H1 (cell line): ENCODE results near the gene ADIPOQ. TPM values are rescaled to one million over a fixed set of nuclear protein-coding genes. Genes with fewer than 3 reads are reported as not detected.

Experiments
- BACH1 ChIP-seq: IDR thresholded peaks from 2 replicates; pipeline ENCODE4 v1.6.1; 2012; ENCODE audit warnings: low read length, improper control_type of control experiment
- PHF8 ChIP-seq: fragments of 200-600 bp; sonication (generic); conservative IDR thresholded peaks from 2 replicates; pipeline ENCODE4 v1.7.1; 2012; ENCODE audit warnings: low read depth, mild to moderate bottlenecking, inconsistent platforms, low read length, moderate library complexity
- polyA plus RNA-seq, 7 experiments: library from polyadenylated mRNA; depleted of rRNA in 3 of 7; stranded (reverse) in 5 of 7; unstranded in 2 of 7; fragments of >200 nt in 5 of 7; fragments of 200-250 nt in 2 of 7; gene quantifications; 1 replicate in 5 of 7; 2 replicates in 1 of 7; 4 replicates in 1 of 7; pipeline versions ENCODE4 v1.2.1 to v1.2.3, GENCODE V29; 2011 to 2013; ENCODE audit warnings: missing spikeins in 2 of 7, mixed read lengths in 2 of 7
- total RNA-seq: library from RNA; stranded (reverse); fragmentation: NEBNext Ultra II Directional; extraction: Animal tissue kit (Norgen Biotek cat#: 25700); gene quantifications from 2 replicates; pipeline ENCODE4 v1.2.1, GENCODE V29; 2021

The ADIPOQ gene
- total and polyA plus RNA-seq, 2 of the 8 experiments (the other 6 are each of a cell fraction or from before 2014, with no cell fraction given), result not detected

DNA sequence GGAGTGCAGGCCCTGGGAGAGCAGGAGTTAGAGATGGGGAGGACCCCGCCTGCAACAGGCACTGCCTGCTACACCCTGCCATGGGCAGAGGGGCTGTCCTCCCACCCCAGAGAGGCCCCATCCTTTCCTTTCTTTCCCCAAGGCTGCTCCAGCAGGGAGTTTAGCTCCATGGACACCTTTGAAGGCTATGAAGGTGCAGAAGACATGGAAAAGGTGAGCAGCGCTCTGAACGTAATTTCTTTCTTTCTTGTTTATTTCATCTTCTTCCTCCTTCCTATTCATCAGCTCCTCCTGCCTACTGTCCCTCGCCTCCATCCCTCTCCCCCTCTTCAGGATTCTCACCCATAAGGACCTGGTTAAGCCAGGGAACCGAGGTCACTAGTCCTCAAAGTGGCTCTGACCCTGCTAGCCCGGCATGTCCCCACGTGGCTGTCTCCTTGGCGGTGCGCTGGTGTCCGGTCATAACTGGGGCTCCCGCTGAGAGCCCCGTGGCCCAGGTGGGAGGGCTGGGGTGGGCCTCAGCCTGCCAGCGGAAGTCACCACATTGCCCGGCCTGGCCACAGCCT is 16.0 kb upstream of the ADIPOQ start (continued):
- TF ChIP-seq PHF8 (no peak), BACH1 (no peak)
